GM18909 (cell line): ENCODE measurements around the gene MYBPC2.

Experiments used
- ATAC-seq: cut with Tn5 transposase; IDR thresholded peaks from one replicate; pipeline ENCODE4 v1.9.1; 2021; ENCODE audit warnings: mild to moderate bottlenecking; ENCODE audit not compliant: unreplicated experiment, poor library complexity

Gene MYBPC2

GRCh38 chr19:50512999-50513745 lies 80.5 kb downstream of the MYBPC2 start:
- no peak for ATAC-seq

- ATAC-seq, result no peak
These were observed 81.2 kb downstream of the MYBPC2 start, which contains the start of gene ASPDH for GRCh38 chr19:50513746-50514345. TSS of gene ASPDH (minus strand) at chr19:50513913. CDS start at chr19:50513823, 90 bp downstream.

GRCh38 chr19:50514346-50515167 lies 81.9 kb downstream of the MYBPC2 start:
- ATAC-seq, result no peak

- ATAC-seq, result no peak
These were observed 82.5 kb downstream of the MYBPC2 start for GRCh38 chr19:50515168-50515561.
